ENCODE results near the gene LGR5.
"Not testable (repeated sequence)": the region's sequence is repeated elsewhere in the genome, so short reads cannot be mapped to it uniquely, and the experiment has no call there.

LGR5 gene

GRCh38 chr12:71484272-71484905 lies 44.8 kb downstream of the LGR5 start:
- H3K4me1 ChIP-seq (ENCODE audit: low read length), result no peaks in the 10 kb centered on the region
- H4K20me1 ChIP-seq (ENCODE audit: insufficient read depth, low read length), result no peaks in the 10 kb centered on the region
- no peak overlapping the region for H3K4me3 ChIP-seq (ENCODE audit: low read length)
- H3K79me2 ChIP-seq (ENCODE audit: low read length), result no peaks in the 10 kb centered on the region
- no peak overlapping the region for H3K9ac ChIP-seq (ENCODE audit: low read length)
- H3K9me3 ChIP-seq (ENCODE audit: insufficient read depth, low read length), result no peaks in the 10 kb centered on the region
- no peak overlapping the region for H3K27ac ChIP-seq (ENCODE audit: low read length)
- no peaks in the 10 kb centered on the region for H3K27me3 ChIP-seq (ENCODE audit: low read depth, low read length)
- H3K4me2 ChIP-seq (ENCODE audit: low read length), result no peak overlapping the region
- no peak for TF ChIP-seq EZH2phosphoT487 (IDR thresholded peaks at IDR 0.05; ENCODE audit: low read depth)
- no peak for TF ChIP-seq CTCF (IDR thresholded peaks at IDR 0.05; ENCODE audit: low read depth, low read length)
- H2AFZ ChIP-seq (ENCODE audit: low read depth, low read length), result no peak overlapping the region
- no peaks in the 10 kb centered on the region for H3K36me3 ChIP-seq (replicated peaks; ENCODE audit: low read depth, low read length)

GRCh38 chr12:71490844-71491243 lies 51.2 kb downstream of the LGR5 start:
- not testable (repeated sequence) for H3K27ac ChIP-seq (ENCODE audit: low read length); H3K4me1 ChIP-seq (ENCODE audit: low read length); H3K9me3 ChIP-seq (ENCODE audit: insufficient read depth, low read length); H2AFZ ChIP-seq (ENCODE audit: low read depth, low read length); H3K4me3 ChIP-seq (ENCODE audit: low read length); H3K27me3 ChIP-seq (ENCODE audit: low read depth, low read length); H4K20me1 ChIP-seq (ENCODE audit: insufficient read depth, low read length); H3K79me2 ChIP-seq (ENCODE audit: low read length); H3K4me2 ChIP-seq (ENCODE audit: low read length); H3K36me3 ChIP-seq (replicated peaks; ENCODE audit: low read depth, low read length); H3K9ac ChIP-seq (ENCODE audit: low read length)

GRCh38 chr12:71492604-71493003 lies 53.0 kb downstream of the LGR5 start:
- no peak overlapping the region for H3K9ac ChIP-seq (ENCODE audit: low read length)
- no peaks in the 10 kb centered on the region for H3K79me2 ChIP-seq (ENCODE audit: low read length)
- no peaks in the 10 kb centered on the region for H3K36me3 ChIP-seq (replicated peaks; ENCODE audit: low read depth, low read length)
- no peak for TF ChIP-seq CTCF (IDR thresholded peaks at IDR 0.05; ENCODE audit: low read depth, low read length)
- no peak for TF ChIP-seq EZH2phosphoT487 (IDR thresholded peaks at IDR 0.05; ENCODE audit: low read depth)
- no peak overlapping the region for H3K27ac ChIP-seq (ENCODE audit: low read length)
- H4K20me1 ChIP-seq (ENCODE audit: insufficient read depth, low read length), result no peaks in the 10 kb centered on the region
- no peak overlapping the region for H3K4me2 ChIP-seq (ENCODE audit: low read length)
- H2AFZ ChIP-seq (ENCODE audit: low read depth, low read length), result no peak overlapping the region
- H3K4me1 ChIP-seq (ENCODE audit: low read length), result no peaks in the 10 kb centered on the region
- H3K9me3 ChIP-seq (ENCODE audit: insufficient read depth, low read length), result no peaks in the 10 kb centered on the region
- no peaks in the 10 kb centered on the region for H3K27me3 ChIP-seq (ENCODE audit: low read depth, low read length)
- no peak overlapping the region for H3K4me3 ChIP-seq (ENCODE audit: low read length)

GRCh38 chr12:71499834-71500233 lies 60.2 kb downstream of the LGR5 start:
- no peaks in the 10 kb centered on the region for H3K9me3 ChIP-seq (ENCODE audit: insufficient read depth, low read length)
- H3K9ac ChIP-seq (ENCODE audit: low read length), result no peak overlapping the region
- H4K20me1 ChIP-seq (ENCODE audit: insufficient read depth, low read length), result no peaks in the 10 kb centered on the region
- H3K79me2 ChIP-seq (ENCODE audit: low read length), result no peaks in the 10 kb centered on the region
- H3K4me2 ChIP-seq (ENCODE audit: low read length), result no peak overlapping the region
- TF ChIP-seq CTCF (IDR thresholded peaks at IDR 0.05; ENCODE audit: low read depth, low read length), result no peak
- TF ChIP-seq EZH2phosphoT487 (IDR thresholded peaks at IDR 0.05; ENCODE audit: low read depth), result no peak
- H2AFZ ChIP-seq (ENCODE audit: low read depth, low read length), result no peak overlapping the region
- no peaks in the 10 kb centered on the region for H3K27me3 ChIP-seq (ENCODE audit: low read depth, low read length)
- no peak overlapping the region for H3K27ac ChIP-seq (ENCODE audit: low read length)
- H3K4me3 ChIP-seq (ENCODE audit: low read length), result no peak overlapping the region
- H3K36me3 ChIP-seq (replicated peaks; ENCODE audit: low read depth, low read length), result no peaks in the 10 kb centered on the region
- no peaks in the 10 kb centered on the region for H3K4me1 ChIP-seq (ENCODE audit: low read length)

Data from OCI-LY3 (cell line).